LNCAP (cell line): Measurements from ENCODE around the gene OTOP2.

Experiments
- CTCF ChIP-seq: fragments of 450-650 bp; IDR thresholded peaks from 2 replicates; pipeline ENCODE4 v1.5.1; 2017; ENCODE audit warnings: mild to moderate bottlenecking

The OTOP2 gene

GRCh38 chr17:74939534-74939933, 15.5 kb downstream of the OTOP2 start:
- TF ChIP-seq CTCF: no peak

DNA sequence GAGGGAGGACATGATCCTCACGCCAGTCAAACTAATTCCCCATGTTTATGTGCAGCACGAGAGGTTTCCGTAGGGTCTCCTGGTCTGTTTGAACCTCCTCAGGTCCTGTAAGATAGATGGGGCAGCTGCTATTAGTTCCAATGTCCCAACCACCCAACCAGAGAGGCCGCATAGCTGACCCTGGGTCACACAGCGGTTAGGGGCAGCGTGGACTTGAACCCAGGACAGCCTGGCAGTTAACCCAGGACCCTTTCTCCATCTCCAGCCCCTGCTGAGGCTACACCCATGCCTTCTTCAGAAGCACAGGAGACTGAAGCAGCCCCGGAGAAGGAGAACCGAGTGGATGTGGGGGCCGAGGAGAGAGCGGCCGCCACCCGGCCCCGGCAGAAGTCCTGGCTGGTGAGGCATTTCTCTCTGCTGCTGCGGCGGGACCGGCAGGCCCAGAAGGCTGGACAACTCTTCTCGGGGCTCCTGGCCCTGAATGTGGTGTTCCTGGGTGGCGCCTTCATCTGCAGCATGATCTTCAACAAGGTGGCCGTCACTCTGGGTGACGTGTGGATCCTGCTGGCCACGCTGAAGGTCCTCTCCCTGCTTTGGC, 17.2 kb downstream of the OTOP2 start:
- TF ChIP-seq CTCF: no peak

DNA sequence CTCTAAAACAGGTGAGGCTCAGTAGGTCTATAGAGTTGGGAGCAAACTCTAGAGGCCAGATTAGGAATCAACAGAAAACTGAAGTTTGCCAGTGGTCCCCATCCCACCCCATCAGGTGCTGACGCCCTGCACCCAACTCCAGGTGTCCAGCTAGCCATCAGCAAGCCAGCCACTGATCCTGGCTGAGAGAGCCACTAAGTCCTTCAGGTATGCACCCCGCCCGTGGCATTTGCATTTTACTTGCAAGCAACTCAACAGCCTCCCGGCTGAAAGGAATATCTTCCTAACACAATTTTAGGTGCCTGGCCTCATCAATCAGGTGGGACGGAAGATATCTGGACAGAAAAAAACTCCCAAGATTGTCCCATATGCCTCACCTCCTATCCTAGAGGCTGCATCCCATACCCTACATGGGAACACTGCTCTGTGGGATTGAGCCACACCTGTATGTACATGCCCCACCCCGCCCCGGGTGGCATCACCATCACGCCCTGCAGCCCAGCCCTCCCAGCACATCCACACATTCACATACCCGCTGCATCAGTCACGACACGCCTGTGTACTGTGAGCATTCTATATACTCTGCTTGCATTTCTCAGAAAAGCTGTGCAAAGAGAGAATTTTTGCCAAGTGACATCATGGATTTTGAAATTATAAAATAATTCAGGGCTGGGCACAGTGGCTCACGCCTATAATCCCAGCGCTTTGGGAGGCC, 19.9 kb downstream of the OTOP2 start:
- no peak for TF ChIP-seq CTCF

DNA sequence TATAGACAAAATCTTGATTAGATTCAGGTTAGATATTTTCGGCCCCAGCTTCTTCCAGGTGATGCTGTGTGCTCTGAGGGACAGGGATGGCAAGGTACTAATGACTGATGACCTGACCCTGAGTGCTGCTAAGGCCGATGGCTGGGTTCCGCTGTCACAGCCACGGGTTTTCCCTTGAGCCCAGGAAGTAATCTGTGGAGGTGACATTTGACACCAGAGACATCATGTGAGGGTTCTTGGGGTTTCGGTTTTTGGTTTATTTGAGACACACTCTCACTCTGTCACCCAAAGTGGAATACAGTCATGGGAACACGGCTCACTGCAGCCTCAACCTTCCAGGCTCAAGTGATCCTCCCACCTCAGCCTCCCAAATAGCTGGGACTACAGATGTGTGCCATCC, 21.5 kb downstream of the OTOP2 start:
- no peak for TF ChIP-seq CTCF

- no peak for TF ChIP-seq CTCF
Observed at GRCh38 chr17:74946641-74947040, 22.6 kb downstream of the OTOP2 start.

GRCh38 chr17:74947041-74947754, 23.1 kb downstream of the OTOP2 start:
- TF ChIP-seq CTCF: no peak

DNA sequence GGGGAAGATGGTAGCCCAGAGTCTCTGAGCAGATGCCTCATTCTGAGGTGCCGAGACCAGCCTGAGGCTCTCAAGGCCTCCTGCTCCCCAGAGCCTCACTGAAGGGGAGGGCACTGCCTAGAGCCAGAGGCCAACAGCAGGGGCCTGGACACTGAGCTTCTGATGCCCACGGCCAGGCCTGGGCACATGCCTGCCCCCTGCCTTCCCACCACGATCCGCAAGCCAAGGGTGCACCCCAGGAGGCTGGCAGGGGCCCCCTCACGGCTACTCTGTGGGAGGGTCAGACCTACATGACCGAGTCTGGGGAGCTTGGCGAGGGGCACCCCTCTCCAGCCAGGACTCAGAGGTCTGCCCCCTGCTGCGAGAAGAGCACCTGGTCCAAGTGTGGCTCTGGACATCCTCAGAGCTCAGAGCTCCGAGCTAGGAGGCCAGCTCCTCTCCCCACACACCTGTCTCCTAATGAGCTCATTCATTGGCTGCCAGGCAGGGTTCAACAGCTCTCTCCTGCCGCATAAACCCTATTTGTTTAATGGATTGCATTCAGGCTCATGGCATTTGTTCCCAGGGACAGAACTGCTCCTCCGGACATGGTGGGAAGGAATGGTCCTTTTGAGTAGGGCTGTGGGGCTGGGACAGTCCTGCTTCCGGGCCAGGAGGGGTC, 25.5 kb downstream of the OTOP2 start:
- no peak for TF ChIP-seq CTCF
